Renal cortical epithelial cell (primary cell): ENCODE measurements around the gene RPA1. TPM values are rescaled to one million over a fixed set of nuclear protein-coding genes. Genes with fewer than 3 reads are reported as not detected.

Experiments
- DNase-seq: peaks from one replicate; pipeline ENCODE4 v3.0.0-alpha.2; 2011; ENCODE audit warnings: low read depth
- total RNA-seq: library from RNA; depleted of rRNA; stranded (reverse); fragments of >200 nt; gene quantifications from 2 replicates; pipeline ENCODE4 v1.2.3, GENCODE V29; 2014

The RPA1 gene
- total RNA-seq, 1 donor from 2014 or later = 59.5 TPM

GRCh38 chr17:1908699-1909309 lies 79.0 kb downstream of the RPA1 start:
- DNase-seq = peak; percentile 66

DNA sequence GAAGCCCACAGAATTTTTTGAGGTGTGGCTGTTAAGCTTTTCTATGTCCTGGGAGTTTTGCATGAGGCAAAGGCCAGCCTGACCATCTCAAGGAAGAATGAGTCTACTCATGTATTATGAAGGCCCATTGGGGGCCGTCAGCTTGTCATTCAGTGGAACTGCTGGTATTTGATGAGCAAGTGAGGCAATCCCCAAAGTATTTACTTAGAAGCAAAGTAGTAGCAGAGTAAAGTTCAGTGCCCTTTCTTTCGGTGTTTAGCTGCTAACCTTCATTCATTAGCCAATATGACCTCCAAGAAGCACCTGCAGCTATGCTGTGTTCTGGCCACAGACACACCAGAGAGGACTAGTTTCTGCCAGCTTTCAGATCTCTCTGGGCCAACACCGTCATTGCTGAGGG lies 80.2 kb downstream of the RPA1 start:
- DNase-seq = no peak

GRCh38 chr17:1912146-1912545 lies 82.3 kb downstream of the RPA1 start:
- no peak for DNase-seq

DNA sequence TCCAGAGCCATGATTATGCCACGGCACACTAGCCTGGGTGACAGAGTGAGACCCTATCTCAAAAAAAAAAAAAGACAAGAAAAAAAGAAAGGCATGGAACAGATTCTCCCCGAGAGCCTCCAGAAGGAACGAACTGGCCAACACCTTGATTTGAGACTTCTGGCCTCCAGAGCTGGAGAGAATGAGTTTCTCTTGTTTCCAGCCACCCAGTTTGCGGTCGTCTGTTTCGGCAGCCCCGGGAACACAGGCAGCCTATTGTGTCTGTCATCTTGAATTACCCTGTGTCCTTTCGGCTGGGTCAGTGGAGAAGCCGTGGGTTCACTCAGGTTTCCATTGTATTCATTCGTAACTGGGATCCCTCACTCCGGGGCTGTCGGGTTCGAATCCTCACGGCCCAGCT lies 83.9 kb downstream of the RPA1 start:
- no peak for DNase-seq

- no peak for DNase-seq
Measured at GRCh38 chr17:1914661-1915083, 84.9 kb downstream of the RPA1 start.

- DNase-seq = no peak
Measured at GRCh38 chr17:1915889-1916288, 86.1 kb downstream of the RPA1 start.

DNA sequence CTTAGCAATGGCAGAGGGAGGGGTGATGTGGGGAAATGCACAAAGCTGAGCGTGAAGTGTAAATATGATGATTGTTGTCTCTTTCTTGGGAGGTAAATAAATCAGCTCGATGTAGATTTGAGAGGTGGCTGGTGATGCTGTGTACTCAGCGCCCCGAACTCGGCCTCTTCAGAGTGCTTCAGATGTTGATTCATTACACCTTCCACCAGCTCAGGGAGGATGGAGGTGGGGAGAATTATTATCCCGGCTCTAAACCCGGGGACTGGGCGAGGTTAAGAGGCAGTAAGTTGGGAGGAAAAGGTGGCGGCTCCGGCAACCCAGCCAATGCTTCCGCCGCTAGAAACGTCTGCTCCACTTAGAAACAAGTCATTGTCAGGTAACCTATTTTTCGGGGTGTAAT lies 86.5 kb downstream of the RPA1 start:
- DNase-seq = no peak

DNA sequence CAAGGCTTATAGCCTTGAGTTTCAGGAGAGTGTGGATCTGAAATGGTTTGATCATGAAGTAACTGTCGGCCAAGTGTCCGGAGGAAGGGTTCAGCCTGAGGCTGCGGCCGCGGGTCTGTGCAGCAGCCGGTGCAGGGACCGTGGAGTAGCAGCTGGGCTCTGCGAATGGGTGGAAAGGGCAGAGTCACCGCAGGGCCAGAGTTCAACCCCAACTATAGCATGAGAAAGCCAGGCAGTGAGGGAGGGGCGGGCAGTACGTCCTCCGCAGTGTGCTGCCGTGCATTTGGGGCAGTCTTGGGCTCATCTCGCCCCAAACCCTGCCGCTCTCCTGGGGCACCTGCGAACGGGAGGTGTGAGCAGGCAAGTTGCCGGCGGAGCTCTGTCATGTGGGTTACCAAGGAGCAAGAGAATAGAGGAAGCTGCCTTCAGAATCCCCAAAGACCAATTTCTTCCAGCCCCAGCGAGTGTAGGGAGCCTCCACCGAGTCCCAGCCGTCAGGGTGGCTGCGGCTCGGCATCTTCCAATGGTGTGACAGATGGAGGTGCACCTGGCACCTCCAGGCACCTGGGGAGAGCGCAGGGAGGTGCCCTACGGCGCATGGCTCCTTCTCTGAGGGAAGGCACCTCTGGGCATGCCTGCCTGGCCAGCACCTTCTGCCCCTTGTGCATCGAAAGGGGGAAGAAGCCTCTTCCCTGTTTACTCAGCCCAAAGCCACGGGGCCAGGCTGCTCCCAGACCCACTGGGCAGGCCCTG lies 87.3 kb downstream of the RPA1 start:
- DNase-seq = no peak

DNA sequence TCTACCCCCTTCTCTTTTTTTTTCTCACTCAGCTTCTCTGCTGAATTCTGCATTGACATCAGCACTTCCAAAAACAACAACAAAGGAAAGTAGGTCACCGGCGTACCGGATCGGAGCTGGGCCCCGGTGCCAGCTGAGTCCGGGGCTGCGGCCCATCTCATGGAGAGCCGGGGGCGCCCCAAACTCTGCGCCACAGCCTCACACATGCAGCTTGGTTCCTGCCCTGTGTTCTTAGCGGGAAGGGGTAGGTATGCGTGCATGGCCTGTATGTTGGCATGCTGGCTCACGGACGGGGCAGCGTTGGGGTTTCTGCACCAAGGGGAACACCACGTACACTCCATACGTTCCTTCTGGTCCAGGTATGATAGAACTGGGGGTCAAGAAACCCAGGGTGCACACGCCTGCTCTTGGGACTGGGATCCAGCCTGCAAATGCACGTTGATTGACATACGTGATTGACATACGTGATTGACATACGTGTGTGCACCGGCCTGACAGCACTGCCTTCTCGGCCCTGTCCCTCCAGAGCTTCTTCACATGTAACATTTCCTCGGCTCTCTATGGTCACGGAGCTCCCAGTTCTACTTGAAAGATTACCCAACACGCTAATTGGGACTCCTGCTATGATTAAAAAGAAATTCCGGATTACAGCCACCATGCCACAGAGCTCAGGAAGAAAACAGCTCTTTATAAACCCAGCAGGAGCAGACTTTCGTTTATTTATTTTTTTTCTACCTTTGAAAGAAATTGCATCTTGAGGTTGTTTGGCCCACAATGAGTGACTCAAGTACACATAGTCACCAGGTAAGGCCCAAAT lies 88.7 kb downstream of the RPA1 start:
- DNase-seq = no peak

- DNase-seq = no peak
Measured at GRCh38 chr17:1919201-1919600, 89.4 kb downstream of the RPA1 start.

- DNase-seq = no peak
Measured at GRCh38 chr17:1920948-1921351, 91.1 kb downstream of the RPA1 start.

- DNase-seq = no peak
Measured at GRCh38 chr17:1928976-1929375, 99.2 kb downstream of the RPA1 start.

DNA sequence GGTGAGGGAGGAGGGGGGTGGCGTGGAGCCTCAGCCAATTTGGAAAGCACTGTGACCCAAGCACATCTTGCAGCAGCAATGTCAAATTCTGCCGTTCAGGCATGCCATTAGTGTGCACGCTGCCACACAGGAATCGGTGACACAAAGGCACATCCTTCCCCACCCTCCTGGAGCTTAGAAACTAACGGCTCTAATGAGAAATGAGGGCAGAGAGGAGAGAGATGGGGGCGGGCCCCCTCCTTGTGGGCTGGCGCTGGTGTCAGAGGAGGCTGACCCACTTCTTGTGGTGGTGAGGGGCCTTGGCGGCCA lies 100.5 kb downstream of the RPA1 start:
- no peak for DNase-seq

GRCh38 chr17:1931844-1932579 lies 102.2 kb downstream of the RPA1 start:
- peak; percentile 67 for DNase-seq

DNA sequence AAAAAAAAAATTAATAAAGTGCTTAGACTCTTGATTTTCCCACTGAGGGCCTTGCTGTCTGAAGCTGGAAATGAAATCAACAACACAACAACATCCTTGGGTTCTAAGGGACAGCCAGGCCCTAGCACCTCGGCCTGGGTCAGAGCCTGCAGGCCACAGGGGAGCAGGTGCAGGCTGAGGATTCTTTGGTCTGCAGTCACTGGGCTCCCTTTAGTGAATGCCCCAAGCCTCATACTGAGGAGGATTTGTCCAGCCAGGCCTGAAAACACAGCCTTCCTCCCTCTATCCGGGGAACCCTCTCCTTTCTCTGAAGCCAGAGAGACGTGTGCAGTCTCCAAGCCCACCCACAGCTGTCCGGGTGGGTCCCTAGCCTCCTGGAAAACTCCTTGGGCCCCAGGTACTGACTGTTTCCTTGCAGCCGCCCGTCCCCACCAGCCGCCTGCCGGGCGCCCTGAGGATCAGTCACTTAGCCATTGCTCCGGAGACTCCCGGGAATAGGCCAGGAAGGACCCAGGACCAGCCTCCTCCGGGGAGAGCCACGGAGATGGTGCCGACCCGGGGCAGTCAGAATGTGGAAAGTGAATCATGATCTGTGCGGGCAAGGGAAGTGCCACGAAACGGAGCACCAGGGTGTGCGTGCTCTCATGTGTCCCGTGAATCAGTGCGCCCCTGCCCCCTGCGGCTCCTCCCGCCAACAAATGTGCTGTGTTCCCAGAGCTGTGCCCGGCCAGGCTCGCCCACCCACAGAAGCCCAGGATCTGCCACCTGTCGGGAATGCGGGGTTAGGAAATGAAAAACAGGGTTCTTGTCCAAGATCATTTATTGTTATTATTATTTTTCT lies 104.3 kb downstream of the RPA1 start:
- no peak for DNase-seq

DNA sequence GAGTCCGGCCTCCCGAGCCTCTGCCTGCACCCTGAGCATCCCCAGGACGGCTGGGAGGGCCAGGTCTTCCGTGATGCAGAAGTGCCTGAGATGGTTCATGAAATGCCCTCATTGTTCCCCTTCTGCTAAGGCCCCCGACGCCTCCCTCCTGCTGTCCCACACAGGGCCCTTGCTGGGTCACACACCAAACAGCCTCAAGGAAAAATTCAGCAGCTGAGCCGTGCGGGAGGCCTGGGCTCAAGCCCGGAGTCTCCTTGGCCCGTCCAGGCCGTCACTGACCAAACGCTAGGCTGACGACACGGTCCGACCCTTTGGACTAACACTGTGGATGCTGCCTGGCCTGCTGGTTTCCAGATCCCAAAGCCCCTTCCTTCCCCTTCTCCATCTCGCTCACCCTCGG lies 105.1 kb downstream of the RPA1 start:
- DNase-seq = no peak

- no peak for DNase-seq
Measured at GRCh38 chr17:1936766-1937165, 107.0 kb downstream of the RPA1 start.

- DNase-seq = no peak
Measured at GRCh38 chr17:1937461-1937860, 107.7 kb downstream of the RPA1 start.

- no peak for DNase-seq
Measured at GRCh38 chr17:1939981-1940809, 110.4 kb downstream of the RPA1 start.

DNA sequence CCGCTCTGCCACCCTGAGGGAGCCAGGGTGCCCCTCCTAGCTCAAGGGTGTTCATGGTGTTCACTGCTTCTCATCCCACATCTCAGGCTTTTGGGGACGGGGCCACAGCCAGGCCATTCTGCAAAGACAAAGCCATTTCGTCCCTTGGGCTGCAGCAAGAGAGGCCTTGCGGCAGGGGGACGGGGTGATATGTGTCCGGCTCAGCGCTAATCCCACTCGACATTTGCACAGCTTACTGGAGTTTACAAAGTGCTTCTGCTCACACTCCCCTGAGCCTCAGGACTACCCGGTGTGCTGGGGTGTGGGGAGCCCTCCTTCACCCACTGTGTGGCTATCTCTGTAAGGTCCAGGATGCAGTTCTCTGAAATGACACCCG lies 111.0 kb downstream of the RPA1 start:
- no peak for DNase-seq
